Loucy (cell line): ENCODE data around the gene PAPPA2.

ENCODE experiments used
- EZH2phosphoT487 ChIP-seq: fragments of 200-600 bp; IDR thresholded peaks from 2 replicates; pipeline ENCODE4 v1.6.1; 2018; ENCODE audit warnings: antibody characterized with exemption, mild to moderate bottlenecking, moderate library complexity, borderline replicate concordance
- TF ChIP-seq, protein P1 (sequence below): fragments of 200-600 bp; sonication (generic); conservative IDR thresholded peaks from 2 replicates; pipeline ENCODE4 v1.5.1; 2014; ENCODE audit warnings: mild to moderate bottlenecking, antibody characterized with exemption, low read length

DNA sequence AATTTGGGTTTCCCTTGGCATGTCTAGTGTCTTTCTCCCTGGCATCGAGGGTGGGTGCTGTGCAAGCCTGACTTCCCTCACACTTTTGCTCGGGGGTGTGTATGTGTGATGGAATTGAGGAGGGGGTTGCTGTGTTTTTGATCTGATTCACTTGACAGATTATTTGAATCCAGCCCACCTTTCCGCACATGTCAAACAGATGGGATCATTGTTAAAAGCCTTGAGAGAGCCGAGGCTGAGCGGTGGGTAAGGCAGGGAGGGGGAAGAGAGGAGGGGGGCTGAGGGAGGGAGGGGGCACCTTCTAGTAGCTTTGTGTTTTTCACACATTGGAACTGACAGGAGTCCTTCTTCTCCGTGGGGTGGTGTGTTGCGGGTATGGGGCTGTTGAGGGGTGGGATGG is 90.0 kb downstream of the PAPPA2 start:
- TF ChIP-seq, protein P1, sequence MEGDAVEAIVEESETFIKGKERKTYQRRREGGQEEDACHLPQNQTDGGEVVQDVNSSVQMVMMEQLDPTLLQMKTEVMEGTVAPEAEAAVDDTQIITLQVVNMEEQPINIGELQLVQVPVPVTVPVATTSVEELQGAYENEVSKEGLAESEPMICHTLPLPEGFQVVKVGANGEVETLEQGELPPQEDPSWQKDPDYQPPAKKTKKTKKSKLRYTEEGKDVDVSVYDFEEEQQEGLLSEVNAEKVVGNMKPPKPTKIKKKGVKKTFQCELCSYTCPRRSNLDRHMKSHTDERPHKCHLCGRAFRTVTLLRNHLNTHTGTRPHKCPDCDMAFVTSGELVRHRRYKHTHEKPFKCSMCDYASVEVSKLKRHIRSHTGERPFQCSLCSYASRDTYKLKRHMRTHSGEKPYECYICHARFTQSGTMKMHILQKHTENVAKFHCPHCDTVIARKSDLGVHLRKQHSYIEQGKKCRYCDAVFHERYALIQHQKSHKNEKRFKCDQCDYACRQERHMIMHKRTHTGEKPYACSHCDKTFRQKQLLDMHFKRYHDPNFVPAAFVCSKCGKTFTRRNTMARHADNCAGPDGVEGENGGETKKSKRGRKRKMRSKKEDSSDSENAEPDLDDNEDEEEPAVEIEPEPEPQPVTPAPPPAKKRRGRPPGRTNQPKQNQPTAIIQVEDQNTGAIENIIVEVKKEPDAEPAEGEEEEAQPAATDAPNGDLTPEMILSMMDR: no peak
- TF ChIP-seq EZH2phosphoT487: no peak
